Endodermal cell (in vitro differentiated cells): ENCODE measurements around the gene NDUFS1. TPM values are rescaled to one million over a fixed set of nuclear protein-coding genes. Genes with fewer than 3 reads are reported as not detected.

Source experiments
- DNase-seq: peaks from one replicate; pipeline ENCODE4 v3.0.0-alpha.2; 2017
- H3K27ac ChIP-seq: 2 replicates; pipeline ENCODE4 v1.5.1; 2013; ENCODE audit warnings: mild to moderate bottlenecking, low read depth, low read length, moderate library complexity
- H3K27me3 ChIP-seq: 2 replicates; pipeline ENCODE4 v1.6.1; 2013; ENCODE audit warnings: mild to moderate bottlenecking, low read length, moderate library complexity; ENCODE audit not compliant: insufficient read depth, control insufficient read depth, poor library complexity, severe bottlenecking
- H3K36me3 ChIP-seq: 2 replicates; pipeline ENCODE4 v1.7.0; 2013; ENCODE audit warnings: mild to moderate bottlenecking, low read length, moderate library complexity; ENCODE audit not compliant: control insufficient read depth, insufficient read depth
- H3K4me1 ChIP-seq: one replicate; pipeline ENCODE4 v1.7.0; 2013; ENCODE audit warnings: low read length; ENCODE audit not compliant: control insufficient read depth, insufficient read depth
- H3K4me3 ChIP-seq: 2 replicates; pipeline ENCODE4 v1.5.1; 2013; ENCODE audit warnings: mild to moderate bottlenecking, low read length, moderate library complexity
- H3K9ac ChIP-seq: 2 replicates; pipeline ENCODE4 v1.6.1; 2013; ENCODE audit warnings: mild to moderate bottlenecking, low read length, moderate library complexity; ENCODE audit not compliant: poor library complexity, severe bottlenecking; ENCODE audit errors: extremely low read depth
- H3K9me3 ChIP-seq: 2 replicates; pipeline ENCODE4 v1.6.1; 2013; ENCODE audit warnings: mild to moderate bottlenecking, low read length, moderate library complexity; ENCODE audit not compliant: control insufficient read depth
- H3K27ac Mint-ChIP-seq: 2 replicates; pipeline ENCODE4 v1.8.0; 2020; ENCODE audit warnings: mixed read lengths
- H3K27me3 Mint-ChIP-seq: 2 replicates; pipeline ENCODE4 v1.8.0; 2021; ENCODE audit warnings: mild to moderate bottlenecking, mixed read lengths; ENCODE audit not compliant: insufficient read depth
- H3K36me3 Mint-ChIP-seq: 2 replicates; pipeline ENCODE4 v1.8.0; 2020; ENCODE audit warnings: low read depth, mixed read lengths
- H3K4me1 Mint-ChIP-seq: 2 replicates; pipeline ENCODE4 v1.8.0; 2020; ENCODE audit warnings: mixed read lengths
- H3K4me3 Mint-ChIP-seq: 2 replicates; pipeline ENCODE4 v1.8.0; 2020; ENCODE audit warnings: mild to moderate bottlenecking, moderate library complexity, mixed read lengths
- H3K9me3 Mint-ChIP-seq: 2 replicates; pipeline ENCODE4 v1.8.0; 2020; ENCODE audit warnings: mild to moderate bottlenecking, mixed read lengths
- CTCF ChIP-seq: fragments of 200-600 bp; sonication (generic); conservative IDR thresholded peaks from 2 replicates; pipeline ENCODE4 v1.5.0; 2021; ENCODE audit warnings: antibody characterized with exemption, mild to moderate bottlenecking
- WGBS, 2 experiments: methylation state at CpG; one replicate each; pipeline versions ENCODE4 v1.1.5 to v1.1.7; 2013; ENCODE audit warnings: missing lambda C conversion rate in 2 of 2, mixed read lengths in 1 of 2; ENCODE audit not compliant: insufficient coverage in 1 of 2, insufficient read length in 1 of 2; 5-methylcytosine and 5-hydroxymethylcytosine counted together
- total RNA-seq, 2 donors: library from RNA; stranded (reverse); fragmentation: NEBNext Ultra II Directional in 1 of 2; extraction: Animal tissue kit (Norgen Biotek cat#: 25700) in 1 of 2; gene quantifications; 2 replicates in 1 of 2; 3 replicates in 1 of 2; pipeline ENCODE4 v1.2.1, GENCODE V29; 2021

NDUFS1 gene
- total RNA-seq, 2 donors from 2014 or later: 88.3 to 91.5 TPM

GRCh38 chr2:206154197-206154596, 5.0 kb downstream of the NDUFS1 start:
- H3K36me3 ChIP-seq: peaks cover 25% of the 10 kb centered on the region
- no peak overlapping the region for H3K27ac ChIP-seq
- Mint-ChIP-seq H3K4me3 (no peak overlapping the region), H3K27ac (peak overlapping the region; percentile 3), H3K9me3 (no peaks in the 10 kb centered on the region), H3K4me1 (peaks cover 29% of the 10 kb centered on the region), H3K36me3 (peaks cover 24% of the 10 kb centered on the region), H3K27me3 (no peaks in the 10 kb centered on the region)
- H3K27me3 ChIP-seq: no peaks in the 10 kb centered on the region
- H3K9me3 ChIP-seq: peaks cover 12% of the 10 kb centered on the region
- no peak overlapping the region for H3K4me3 ChIP-seq
- 93 to 100% methylated on average over 1 to 3 of the region's 3 CpGs for WGBS, 2 experiments
- H3K9ac ChIP-seq: no peak overlapping the region
- peak; percentile 65 for TF ChIP-seq CTCF
- no peaks in the 10 kb centered on the region for H3K4me1 ChIP-seq
- DNase-seq: no peak

GRCh38 chr2:206150631-206151030, 8.6 kb downstream of the NDUFS1 start:
- no peak for TF ChIP-seq CTCF
- Mint-ChIP-seq H3K27me3 (no peaks in the 10 kb centered on the region), H3K4me1 (peaks cover 26% of the 10 kb centered on the region), H3K4me3 (no peak overlapping the region), H3K27ac (peak overlapping the region; percentile 72), H3K9me3 (no peaks in the 10 kb centered on the region), H3K36me3 (peaks cover 45% of the 10 kb centered on the region)
- Histone ChIP-seq H3K9me3 (no peaks in the 10 kb centered on the region), H3K36me3 (peaks cover 50% of the 10 kb centered on the region), H3K4me3 (peak overlapping the region; percentile 7), H3K27me3 (no peaks in the 10 kb centered on the region), H3K9ac (no peak overlapping the region), H3K27ac (no peak overlapping the region), H3K4me1 (no peaks in the 10 kb centered on the region)
- DNase-seq: no peak
- 92% methylated on average over 4 of the region's 4 CpGs for WGBS, 2 experiments

- Mint-ChIP-seq H3K4me1 (peaks cover 26% of the 10 kb centered on the region), H3K4me3 (peak overlapping the region; percentile 16), H3K27ac (peak overlapping the region; percentile 72), H3K36me3 (peaks cover 49% of the 10 kb centered on the region), H3K9me3 (no peaks in the 10 kb centered on the region), H3K27me3 (no peaks in the 10 kb centered on the region)
- H3K27me3 ChIP-seq: no peaks in the 10 kb centered on the region
- H3K4me1 ChIP-seq: no peaks in the 10 kb centered on the region
- 78 to 86% methylated on average over 1 of the region's 1 CpG for WGBS, 2 experiments
- no peaks in the 10 kb centered on the region for H3K9me3 ChIP-seq
- DNase-seq: peak; percentile 60
- peaks cover 55% of the 10 kb centered on the region for H3K36me3 ChIP-seq
- H3K4me3 ChIP-seq: peak overlapping the region; percentile 7
- H3K27ac ChIP-seq: no peak overlapping the region
- TF ChIP-seq CTCF: no peak
- H3K9ac ChIP-seq: no peak overlapping the region
These were observed 9.1 kb downstream of the NDUFS1 start for GRCh38 chr2:206150168-206150567.
